Neural progenitor cell (in vitro differentiated cells): Measurements from ENCODE around the gene ATXN7L2. TPM values are rescaled to one million over a fixed set of nuclear protein-coding genes. Genes with fewer than 3 reads are reported as not detected.
A peak's percentile ranks its signal among the peaks of the same experiment; 100 is the strongest.

ENCODE experiments used
- DNase-seq: peaks from one replicate; pipeline ENCODE4 v3.0.0-alpha.2; 2016; ENCODE audit warnings: low spot score
- H2AFZ ChIP-seq: fragments of 200-600 bp; sonication (generic); replicated peaks from 2 replicates; pipeline ENCODE4 v1.6.1; 2016; ENCODE audit warnings: antibody characterized with exemption
- H3F3A ChIP-seq: fragments of 200-600 bp; sonication (generic); 2 replicates; pipeline ENCODE4 v1.6.1; 2016; ENCODE audit warnings: antibody characterized with exemption, low read depth
- H3K27ac ChIP-seq: fragments of 200-600 bp; sonication (generic); 2 replicates; pipeline ENCODE4 v1.5.1; 2016; ENCODE audit warnings: mild to moderate bottlenecking
- H3K27me3 ChIP-seq: fragments of 200-600 bp; sonication (generic); 2 replicates; pipeline ENCODE4 v1.6.1; 2016; ENCODE audit warnings: mild to moderate bottlenecking, moderate library complexity
- H3K36me3 ChIP-seq: fragments of 200-600 bp; sonication (generic); 2 replicates; pipeline ENCODE4 v1.5.1; 2016
- H3K4me1 ChIP-seq: fragments of 200-600 bp; sonication (generic); 2 replicates; pipeline ENCODE4 v1.6.1; 2016; ENCODE audit warnings: mixed run types
- H3K4me2 ChIP-seq: fragments of 200-600 bp; sonication (generic); 2 replicates; pipeline ENCODE4 v1.6.1; 2016
- H3K4me3 ChIP-seq: fragments of 200-600 bp; sonication (generic); 2 replicates; pipeline ENCODE4 v1.5.1; 2016
- H3K79me2 ChIP-seq: fragments of 200-600 bp; sonication (generic); 2 replicates; pipeline ENCODE4 v1.6.1; 2016; ENCODE audit warnings: low read depth
- H3K9ac ChIP-seq: fragments of 200-600 bp; sonication (generic); 2 replicates; pipeline ENCODE4 v1.6.1; 2016
- H3K9me3 ChIP-seq: fragments of 200-600 bp; sonication (generic); 2 replicates; pipeline ENCODE4 v1.5.1; 2016; ENCODE audit warnings: low read depth
- H4K20me1 ChIP-seq: fragments of 200-600 bp; sonication (generic); 2 replicates; pipeline ENCODE4 v1.6.1; 2016; ENCODE audit warnings: low read depth
- H3K27ac Mint-ChIP-seq: 3 replicates; pipeline ENCODE4 v1.8.0; 2021; ENCODE audit warnings: mixed read lengths
- H3K27me3 Mint-ChIP-seq: 2 replicates; pipeline ENCODE4 v1.8.0; 2022; ENCODE audit warnings: low read depth, mild to moderate bottlenecking, inconsistent platforms, moderate library complexity, mixed read lengths; ENCODE audit not compliant: insufficient read depth
- H3K36me3 Mint-ChIP-seq: 3 replicates; pipeline ENCODE4 v1.8.0; 2021; ENCODE audit warnings: mixed read lengths
- H3K4me1 Mint-ChIP-seq: 3 replicates; pipeline ENCODE4 v1.8.0; 2021; ENCODE audit warnings: mixed read lengths
- H3K4me3 Mint-ChIP-seq: 3 replicates; pipeline ENCODE4 v1.8.0; 2021; ENCODE audit warnings: mild to moderate bottlenecking, moderate library complexity, mixed read lengths
- H3K9me3 Mint-ChIP-seq: 3 replicates; pipeline ENCODE4 v1.8.0; 2020; ENCODE audit warnings: mixed read lengths
- EZH2 ChIP-seq: fragments of 200-600 bp; sonication (generic); IDR thresholded peaks from 2 replicates; pipeline ENCODE4 v1.6.1; 2017; ENCODE audit warnings: antibody characterized with exemption, mild to moderate bottlenecking, moderate library complexity
- EZH2phosphoT487 ChIP-seq: fragments of 200-600 bp; sonication (generic); IDR thresholded peaks from 2 replicates; pipeline ENCODE4 v1.6.1; 2017; ENCODE audit warnings: antibody characterized with exemption
- total RNA-seq: library from RNA; depleted of rRNA; stranded (reverse); fragments of >200 nt; gene quantifications from 2 replicates; pipeline ENCODE4 v1.2.3, GENCODE V29; 2015; ENCODE audit warnings: low replicate concordance
- TF ChIP-seq, protein P1 (sequence below): fragments of 200-600 bp; sonication (generic); IDR thresholded peaks from 2 replicates; pipeline ENCODE4 v1.5.1; 2017; ENCODE audit warnings: antibody characterized with exemption, mild to moderate bottlenecking

Gene ATXN7L2
- total RNA-seq, 1 donor from 2014 or later, result 6.5 TPM

DNA sequence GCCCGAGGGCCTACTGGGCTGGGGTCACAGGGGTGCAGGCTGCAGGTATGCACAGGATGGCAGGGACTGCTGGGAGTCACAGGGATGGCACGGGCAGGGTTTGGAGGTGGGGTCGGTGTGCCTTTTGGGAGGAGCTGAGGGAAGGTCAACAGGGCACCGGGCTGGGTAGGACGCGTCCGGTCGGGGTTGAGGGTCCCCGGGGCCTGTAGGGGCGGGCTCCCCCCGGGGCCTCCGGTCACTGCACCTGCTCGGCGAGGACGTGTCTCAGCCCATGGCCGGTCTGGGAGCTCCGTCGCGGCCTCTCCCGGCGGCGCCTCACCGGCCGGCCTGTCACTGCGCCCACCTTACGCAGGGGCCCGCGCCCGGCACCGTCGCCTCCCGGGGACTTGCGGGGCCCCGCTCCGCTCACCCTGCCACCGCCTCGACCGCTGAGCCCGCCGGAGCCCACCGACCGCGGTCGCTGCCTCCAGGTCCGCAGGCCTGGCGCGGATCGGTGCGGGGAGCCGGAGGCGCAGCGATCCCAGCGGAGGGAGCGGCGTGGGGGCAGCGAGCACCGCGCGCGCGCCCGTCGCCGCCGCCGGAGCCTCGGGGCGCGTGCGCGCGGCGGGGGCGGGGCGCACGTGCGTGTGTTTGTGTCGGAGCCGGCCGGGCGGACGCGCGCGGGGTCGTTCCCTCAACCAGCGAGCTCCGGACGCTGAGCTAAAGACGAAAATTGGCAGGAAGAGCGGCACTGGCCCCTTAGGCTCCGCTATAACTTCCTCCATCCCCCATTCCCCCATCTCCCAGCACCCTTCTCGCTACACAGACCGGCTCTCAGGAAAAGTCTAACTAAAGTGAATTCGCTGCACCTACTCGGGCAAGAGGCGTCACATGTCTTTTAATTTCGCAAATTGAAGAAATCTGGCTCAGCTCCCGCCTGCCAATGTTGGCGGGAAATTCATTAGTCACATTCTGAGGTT, 25.8 kb downstream of the ATXN7L2 start, which contains the start of gene AMIGO1:
TSS of gene AMIGO1 (minus strand) at position 552 of the 959 bp plus-strand sequence. CDS start 815 bp downstream, outside the sequence.
- TF ChIP-seq, protein P1, sequence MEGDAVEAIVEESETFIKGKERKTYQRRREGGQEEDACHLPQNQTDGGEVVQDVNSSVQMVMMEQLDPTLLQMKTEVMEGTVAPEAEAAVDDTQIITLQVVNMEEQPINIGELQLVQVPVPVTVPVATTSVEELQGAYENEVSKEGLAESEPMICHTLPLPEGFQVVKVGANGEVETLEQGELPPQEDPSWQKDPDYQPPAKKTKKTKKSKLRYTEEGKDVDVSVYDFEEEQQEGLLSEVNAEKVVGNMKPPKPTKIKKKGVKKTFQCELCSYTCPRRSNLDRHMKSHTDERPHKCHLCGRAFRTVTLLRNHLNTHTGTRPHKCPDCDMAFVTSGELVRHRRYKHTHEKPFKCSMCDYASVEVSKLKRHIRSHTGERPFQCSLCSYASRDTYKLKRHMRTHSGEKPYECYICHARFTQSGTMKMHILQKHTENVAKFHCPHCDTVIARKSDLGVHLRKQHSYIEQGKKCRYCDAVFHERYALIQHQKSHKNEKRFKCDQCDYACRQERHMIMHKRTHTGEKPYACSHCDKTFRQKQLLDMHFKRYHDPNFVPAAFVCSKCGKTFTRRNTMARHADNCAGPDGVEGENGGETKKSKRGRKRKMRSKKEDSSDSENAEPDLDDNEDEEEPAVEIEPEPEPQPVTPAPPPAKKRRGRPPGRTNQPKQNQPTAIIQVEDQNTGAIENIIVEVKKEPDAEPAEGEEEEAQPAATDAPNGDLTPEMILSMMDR, result no peak
- TF ChIP-seq EZH2 (no peak), EZH2phosphoT487 (no peak)
- Mint-ChIP-seq H3K4me3 (peak within 1 kb of the TSS; percentile 95), H3K9me3 (no peaks in the 10 kb centered on the region), H3K36me3 (no peaks in the 10 kb centered on the region), H3K27me3 (peaks cover 5% of the 10 kb centered on the region), H3K4me1 (peaks cover 21% of the 10 kb centered on the region), H3K27ac (peak within 1 kb of the TSS; percentile 57)
- Histone ChIP-seq H3K9ac (no peak within 1 kb of the TSS), H4K20me1 (no peaks in the 10 kb centered on the region), H3K27ac (no peak within 1 kb of the TSS), H3K4me1 (peaks cover 6% of the 10 kb centered on the region), H3K4me2 (peak within 1 kb of the TSS; percentile 94), H3K79me2 (no peaks in the 10 kb centered on the region), H3K4me3 (peak within 1 kb of the TSS; percentile 58), H2AFZ (peak within 1 kb of the TSS; percentile 98), H3K27me3 (peaks cover 48% of the 10 kb centered on the region), H3K36me3 (no peaks in the 10 kb centered on the region), H3F3A (peaks cover 4% of the 10 kb centered on the region), H3K9me3 (no peaks in the 10 kb centered on the region)
- peak; percentile 92 for DNase-seq

DNA sequence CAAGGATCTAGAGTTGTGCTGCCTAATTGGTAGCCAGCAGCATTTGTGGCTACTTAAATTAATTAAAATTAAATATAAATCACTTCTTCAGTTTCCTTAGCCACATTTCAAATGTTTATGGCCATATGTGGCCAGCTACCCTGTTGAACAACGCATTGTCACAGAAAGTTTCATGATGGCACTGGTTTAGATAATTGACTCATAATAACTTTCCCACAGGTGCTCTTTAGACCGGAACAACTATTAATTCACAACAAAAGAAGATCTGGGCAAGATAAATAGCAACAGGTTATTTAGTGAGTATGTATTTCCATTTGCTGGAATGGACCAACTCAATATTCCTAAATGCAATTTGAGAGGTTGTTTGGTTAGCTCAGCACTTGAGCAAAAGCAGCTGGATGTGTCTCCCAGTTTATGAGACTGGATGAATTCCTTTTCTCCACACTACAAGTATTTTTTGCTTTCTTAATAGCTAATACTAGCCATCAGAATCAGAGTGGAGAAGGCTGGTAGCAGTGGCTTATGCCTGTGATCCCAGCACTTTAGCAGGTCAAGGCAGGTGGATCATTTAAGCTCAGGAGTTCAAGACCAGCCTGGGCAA, 29.5 kb downstream of the ATXN7L2 start:
- peaks cover 5% of the 10 kb centered on the region for H3K27me3 Mint-ChIP-seq
- Histone ChIP-seq H3K36me3 (no peaks in the 10 kb centered on the region), H3K27ac (no peak overlapping the region), H2AFZ (no peak overlapping the region), H3K79me2 (no peaks in the 10 kb centered on the region), H3K9me3 (no peaks in the 10 kb centered on the region), H4K20me1 (no peaks in the 10 kb centered on the region), H3K27me3 (peaks cover 51% of the 10 kb centered on the region), H3K4me2 (no peak overlapping the region), H3K4me1 (peaks cover 6% of the 10 kb centered on the region), H3K4me3 (no peak overlapping the region), H3K9ac (no peak overlapping the region), H3F3A (peaks cover 4% of the 10 kb centered on the region)
- H3K4me1 Mint-ChIP-seq, result peaks cover 20% of the 10 kb centered on the region
- DNase-seq, result no peak
- H3K36me3 Mint-ChIP-seq, result no peaks in the 10 kb centered on the region
- H3K27ac Mint-ChIP-seq, result no peak overlapping the region
- TF ChIP-seq, protein P1, result no peak
- TF ChIP-seq EZH2phosphoT487, result no peak
- TF ChIP-seq EZH2, result no peak
- no peak overlapping the region for H3K4me3 Mint-ChIP-seq
- no peaks in the 10 kb centered on the region for H3K9me3 Mint-ChIP-seq

DNA sequence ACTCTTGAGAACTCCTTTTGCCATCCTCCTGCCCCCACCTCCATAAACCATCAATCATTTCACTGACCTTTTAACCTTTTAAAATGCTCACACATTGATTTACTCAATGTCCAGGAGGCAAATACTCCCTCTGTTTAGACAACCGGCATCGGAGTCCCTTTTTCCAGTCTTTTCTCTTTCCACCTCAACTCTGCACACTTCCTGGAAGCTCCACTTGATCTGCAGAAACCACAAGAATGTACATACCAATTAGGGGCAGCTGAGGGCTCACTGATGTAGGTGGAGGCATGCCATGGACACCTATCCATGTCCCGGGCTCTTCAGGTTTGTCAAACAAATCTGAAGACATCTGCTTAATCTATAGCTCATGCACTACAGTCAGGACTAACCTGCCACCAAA, 31.1 kb downstream of the ATXN7L2 start:
- H3K4me3 Mint-ChIP-seq, result no peak overlapping the region

More for the DNA sequence above, 31.1 kb downstream of the ATXN7L2 start:
- H3K4me2 ChIP-seq, result no peak overlapping the region
- H4K20me1 ChIP-seq, result no peaks in the 10 kb centered on the region
- peaks cover 41% of the 10 kb centered on the region for H3K27me3 ChIP-seq
- H2AFZ ChIP-seq, result no peak overlapping the region
- no peaks in the 10 kb centered on the region for H3K79me2 ChIP-seq
- H3K27ac ChIP-seq, result no peak overlapping the region
- Mint-ChIP-seq H3K36me3 (no peaks in the 10 kb centered on the region), H3K27me3 (peaks cover 5% of the 10 kb centered on the region), H3K9me3 (no peaks in the 10 kb centered on the region), H3K4me1 (peaks cover 10% of the 10 kb centered on the region), H3K27ac (no peak overlapping the region)
- no peaks in the 10 kb centered on the region for H3K36me3 ChIP-seq
- peaks cover 6% of the 10 kb centered on the region for H3K4me1 ChIP-seq
- TF ChIP-seq EZH2phosphoT487 (no peak), EZH2 (no peak)
- TF ChIP-seq, protein P1, result no peak
- H3K9me3 ChIP-seq, result no peaks in the 10 kb centered on the region
- H3K4me3 ChIP-seq, result no peak overlapping the region
- no peak overlapping the region for H3K9ac ChIP-seq
- peaks cover 2% of the 10 kb centered on the region for H3F3A ChIP-seq
- no peak for DNase-seq
